Measurements from ENCODE around the gene IFFO2.
A peak's percentile ranks its signal among the peaks of the same experiment; 100 is the strongest.

IFFO2 gene

DNA sequence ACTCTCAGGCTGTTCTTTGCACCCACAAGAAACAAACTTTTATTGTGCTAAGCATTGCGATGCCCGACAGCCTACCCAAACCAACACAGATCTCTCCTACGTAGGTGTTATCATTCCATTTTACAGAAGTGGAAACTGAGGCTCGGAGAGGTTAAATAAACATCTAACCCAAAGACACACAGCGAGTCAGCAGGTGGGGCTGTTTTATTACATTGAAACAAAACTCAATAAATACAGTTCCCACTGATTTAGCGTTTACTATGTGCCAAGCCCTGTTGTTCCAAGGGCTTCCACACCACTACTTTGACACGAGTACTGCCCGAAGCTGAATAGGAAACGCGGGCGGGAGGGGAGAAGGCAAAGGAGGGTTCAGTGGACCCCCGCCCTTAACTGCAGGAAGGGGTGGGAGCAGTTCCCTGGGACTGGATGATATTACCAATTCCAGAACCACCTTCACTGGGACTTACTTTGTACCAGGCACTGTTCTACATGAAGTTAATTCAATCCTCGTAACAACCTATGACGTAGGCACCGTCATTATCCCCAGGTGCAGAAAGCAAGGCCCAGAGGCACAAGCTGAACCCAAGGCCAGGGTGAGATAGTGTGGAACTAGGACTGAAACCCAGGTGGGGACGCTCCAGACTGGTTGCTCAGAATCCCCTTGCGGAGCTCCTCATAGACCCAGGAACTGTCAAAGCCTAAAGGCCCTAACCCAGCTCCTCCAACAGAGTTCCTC lies 34.8 kb downstream of the IFFO2 start:
- DNase-seq (ENCODE audit: low spot score): no peak
- Histone ChIP-seq H3K4me3 (peak overlapping the region; percentile 22), H3K27ac (peak overlapping the region; percentile 94 to 97)
- TF ChIP-seq, protein P1, sequence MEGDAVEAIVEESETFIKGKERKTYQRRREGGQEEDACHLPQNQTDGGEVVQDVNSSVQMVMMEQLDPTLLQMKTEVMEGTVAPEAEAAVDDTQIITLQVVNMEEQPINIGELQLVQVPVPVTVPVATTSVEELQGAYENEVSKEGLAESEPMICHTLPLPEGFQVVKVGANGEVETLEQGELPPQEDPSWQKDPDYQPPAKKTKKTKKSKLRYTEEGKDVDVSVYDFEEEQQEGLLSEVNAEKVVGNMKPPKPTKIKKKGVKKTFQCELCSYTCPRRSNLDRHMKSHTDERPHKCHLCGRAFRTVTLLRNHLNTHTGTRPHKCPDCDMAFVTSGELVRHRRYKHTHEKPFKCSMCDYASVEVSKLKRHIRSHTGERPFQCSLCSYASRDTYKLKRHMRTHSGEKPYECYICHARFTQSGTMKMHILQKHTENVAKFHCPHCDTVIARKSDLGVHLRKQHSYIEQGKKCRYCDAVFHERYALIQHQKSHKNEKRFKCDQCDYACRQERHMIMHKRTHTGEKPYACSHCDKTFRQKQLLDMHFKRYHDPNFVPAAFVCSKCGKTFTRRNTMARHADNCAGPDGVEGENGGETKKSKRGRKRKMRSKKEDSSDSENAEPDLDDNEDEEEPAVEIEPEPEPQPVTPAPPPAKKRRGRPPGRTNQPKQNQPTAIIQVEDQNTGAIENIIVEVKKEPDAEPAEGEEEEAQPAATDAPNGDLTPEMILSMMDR (IDR thresholded peaks at IDR 0.05): no peak

DNA sequence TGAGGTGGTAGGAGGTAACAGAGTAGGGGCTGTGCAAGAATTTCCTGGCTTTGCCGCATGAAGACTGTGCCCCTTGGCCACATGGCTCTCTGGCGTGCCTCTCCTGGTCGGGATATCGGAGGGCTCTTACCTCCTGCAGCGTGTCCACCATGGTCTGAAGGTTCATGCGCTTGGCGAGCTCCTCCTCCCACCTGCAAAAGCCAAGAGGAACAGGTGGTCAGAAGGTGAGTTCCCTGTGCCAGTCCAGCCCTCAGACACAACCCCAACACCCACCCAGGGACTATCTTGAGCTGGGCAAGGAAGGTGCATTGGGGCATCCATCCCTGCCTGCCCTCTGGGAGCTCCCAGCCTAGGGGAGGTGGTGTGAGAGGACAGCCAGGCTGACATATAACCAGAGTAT lies 35.5 kb downstream of the IFFO2 start:
- Histone ChIP-seq H3K27ac (peak overlapping the region; percentile 94 to 97), H3K4me3 (no peak overlapping the region)
- DNase-seq (ENCODE audit: low spot score): no peak
- TF ChIP-seq, protein P1 (IDR thresholded peaks at IDR 0.05): no peak

DNA sequence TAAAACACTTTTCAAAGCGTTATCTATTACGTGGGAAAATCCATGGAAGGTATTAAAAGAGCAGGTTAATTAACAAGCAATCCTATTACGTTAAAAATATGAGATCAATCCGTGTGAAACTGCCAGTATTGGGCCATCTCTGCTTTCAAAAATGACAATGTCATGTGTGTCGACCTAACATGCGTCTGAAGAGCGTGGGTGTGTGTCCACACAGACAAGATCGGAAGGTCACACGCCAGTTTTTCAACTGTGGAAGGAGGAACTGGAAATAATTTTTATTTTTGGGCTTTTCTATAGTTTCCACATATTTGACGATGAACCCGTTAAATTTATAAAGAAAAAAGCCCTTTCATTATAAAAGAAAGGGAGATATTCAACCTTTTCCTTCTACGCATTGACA lies 36.5 kb downstream of the IFFO2 start:
- TF ChIP-seq, protein P1 (IDR thresholded peaks at IDR 0.05): no peak
- Histone ChIP-seq H3K27ac (no peak overlapping the region), H3K4me3 (no peak overlapping the region)
- DNase-seq (ENCODE audit: low spot score): no peak

DNA sequence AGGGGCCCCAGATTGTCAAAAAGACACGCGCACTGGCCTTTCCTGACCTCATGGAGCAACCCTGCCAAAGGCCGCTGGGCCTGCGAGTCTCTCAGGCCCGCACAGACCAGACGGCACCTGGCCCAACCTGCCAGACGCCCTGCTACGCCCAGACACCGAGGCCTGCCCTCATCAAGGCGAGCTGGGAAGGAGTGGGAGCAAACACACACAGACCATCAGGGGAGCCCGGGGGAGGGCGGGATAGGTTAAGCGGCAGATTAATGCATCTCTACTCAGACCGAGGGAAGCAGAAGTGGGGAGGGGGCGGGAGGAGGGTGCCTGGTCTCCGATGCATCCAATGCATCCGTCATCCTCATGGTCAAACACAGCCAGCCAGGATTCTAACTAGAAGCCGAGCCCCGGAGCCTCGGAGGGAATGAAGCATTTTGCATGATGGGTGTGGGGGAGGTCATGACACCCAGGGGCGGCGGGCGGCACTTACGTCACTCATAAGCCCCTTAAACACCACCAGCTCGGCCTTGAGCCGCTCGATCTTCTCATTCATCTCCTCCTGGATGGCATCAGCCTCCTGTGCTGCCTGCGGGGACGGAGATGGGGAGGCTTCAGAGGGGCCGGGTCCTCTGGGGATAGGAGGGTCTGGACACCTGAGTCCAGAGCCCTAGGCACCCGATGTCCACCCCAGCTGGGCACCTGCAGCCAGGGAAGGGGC lies 37.1 kb downstream of the IFFO2 start:
- Histone ChIP-seq H3K27ac (no peak overlapping the region), H3K4me3 (no peak overlapping the region)
- no peak for DNase-seq (ENCODE audit: low spot score)
- TF ChIP-seq, protein P1 (IDR thresholded peaks at IDR 0.05): no peak

GRCh38 chr1:18918417-18918816 lies 38.1 kb downstream of the IFFO2 start:
- H3K4me3 ChIP-seq: no peak overlapping the region
- no peak overlapping the region for H3K27ac ChIP-seq
- DNase-seq (ENCODE audit: low spot score): no peak
- TF ChIP-seq, protein P1 (IDR thresholded peaks at IDR 0.05): no peak

- TF ChIP-seq, protein P1 (IDR thresholded peaks at IDR 0.05): no peak
- H3K27ac ChIP-seq: no peak overlapping the region
- DNase-seq (ENCODE audit: low spot score): no peak
These were observed 39.2 kb downstream of the IFFO2 start for GRCh38 chr1:18917071-18917799.

More at GRCh38 chr1:18917071-18917799, 39.2 kb downstream of the IFFO2 start:
- no peak overlapping the region for H3K4me3 ChIP-seq
